Natural killer cell (primary cell): Measurements from ENCODE around the gene INPP5B. TPM values are rescaled to one million over a fixed set of nuclear protein-coding genes. Genes with fewer than 3 reads are reported as not detected.

Experiments used
- ATAC-seq, 3 donors: fragments of 150-1000 bp in 2 of 3; fragments of 200-7000 bp in 1 of 3; cut with Tn5 transposase; 1 replicate in 1 of 3; 2 replicates in 2 of 3; pipeline ENCODE4 v1.10.0; 2021; ENCODE audit warnings: mild to moderate bottlenecking in 2 of 3, moderate library complexity in 2 of 3
- DNase-seq, 2 donors: peaks; one replicate each; pipeline versions ENCODE4 v3.0.0 to v3.0.0-alpha.2; 2013 to 2021; ENCODE audit warnings: mixed read lengths in 1 of 2
- H3K27ac ChIP-seq: one replicate; pipeline ENCODE4 v1.5.1; 2013; ENCODE audit warnings: mild to moderate bottlenecking, low read length
- H3K27me3 ChIP-seq: one replicate; pipeline ENCODE4 v1.6.1; 2013; ENCODE audit warnings: low read length; ENCODE audit not compliant: control insufficient read depth, insufficient read depth
- H3K36me3 ChIP-seq: one replicate; pipeline ENCODE4 v1.6.1; 2013; ENCODE audit warnings: low read length; ENCODE audit not compliant: control insufficient read depth, insufficient read depth
- H3K4me1 ChIP-seq: one replicate; pipeline ENCODE4 v1.6.1; 2013; ENCODE audit warnings: low read length; ENCODE audit not compliant: control insufficient read depth, insufficient read depth
- H3K4me3 ChIP-seq: one replicate; pipeline ENCODE4 v1.5.1; 2013; ENCODE audit warnings: low read length
- H3K9me3 ChIP-seq: one replicate; pipeline ENCODE4 v1.6.1; 2013; ENCODE audit warnings: low read length; ENCODE audit not compliant: control insufficient read depth, insufficient read depth
- H3K27ac Mint-ChIP-seq, 2 donors: one replicate each; pipeline ENCODE4 v1.8.0; 2022; ENCODE audit warnings: mild to moderate bottlenecking in 2 of 2, mixed read lengths in 2 of 2, moderate library complexity in 1 of 2
- H3K27me3 Mint-ChIP-seq, 2 donors: one replicate each; pipeline ENCODE4 v1.8.0; 2022; ENCODE audit warnings: low read depth in 2 of 2, mixed read lengths in 2 of 2
- H3K36me3 Mint-ChIP-seq: one replicate; pipeline ENCODE4 v1.8.0; 2022; ENCODE audit warnings: mixed read lengths
- H3K4me1 Mint-ChIP-seq, 2 donors: one replicate each; pipeline ENCODE4 v1.8.0; 2022; ENCODE audit warnings: mixed read lengths in 2 of 2
- H3K4me3 Mint-ChIP-seq: one replicate; pipeline ENCODE4 v1.8.0; 2022; ENCODE audit warnings: mild to moderate bottlenecking, moderate library complexity, mixed read lengths
- H3K9me3 Mint-ChIP-seq, 2 donors: one replicate each; pipeline ENCODE4 v1.8.0; 2022; ENCODE audit warnings: mixed read lengths in 2 of 2
- CTCF ChIP-seq: fragments of 200-600 bp; IDR thresholded peaks from one replicate; pipeline ENCODE4 v1.8.0; 2022; ENCODE audit warnings: antibody characterized with exemption
- WGBS: methylation state at CpG from one replicate; pipeline ENCODE4 v1.1.7; 2013; ENCODE audit warnings: missing lambda C conversion rate; ENCODE audit not compliant: insufficient coverage; 5-methylcytosine and 5-hydroxymethylcytosine counted together
- intact Hi-C: fragments of 100-400 bp; cut with micrococcal nuclease; formaldehyde crosslinking; loops from one replicate; pipeline ENCODE4 v1.14.2; 2022
- total RNA-seq, 4 donors: library from RNA; stranded (reverse); fragments of 120-200 nt in 1 of 4; gene quantifications; one replicate each; pipeline versions ENCODE4 v1.2.3 to v1.2.4, GENCODE V29; 2013 to 2022

Gene INPP5B
- total RNA-seq, result 10 to 100 TPM; 34.0 to 66.2 (median 54.7) TPM
- total RNA-seq (2013), result 58.6 TPM

- intact Hi-C loops, result no loop called here
- H3K4me3 Mint-ChIP-seq, result peak within 1 kb of the TSS; percentile 92
- peak; percentile 54 to 76 for DNase-seq
Observed at GRCh38 chr1:37946703-37947360, at the start of gene INPP5B. INPP5B (minus strand) TSS chr1:37947053; CDS start chr1:37946308, 745 bp downstream.

GRCh38 chr1:37995751-37996345 lies 49.0 kb upstream of the INPP5B start:
- H3K4me1 ChIP-seq, result peaks cover 53% of the 10 kb centered on the region
- peak in 1 of 3 donors; percentile 61 for ATAC-seq
- TF ChIP-seq CTCF, result no peak
- H3K9me3 ChIP-seq, result no peaks in the 10 kb centered on the region
- peak overlapping the region; percentile 77 to 92 for H3K27ac Mint-ChIP-seq
- H3K36me3 Mint-ChIP-seq, result no peaks in the 10 kb centered on the region
- peak overlapping the region; percentile 35 for H3K4me3 Mint-ChIP-seq
- peaks cover 26% of the 10 kb centered on the region for H3K36me3 ChIP-seq
- no peaks in the 10 kb centered on the region for H3K27me3 ChIP-seq
- no peaks in the 10 kb centered on the region for H3K27me3 Mint-ChIP-seq
- H3K4me3 ChIP-seq, result peak overlapping the region; percentile 27
- no peak for DNase-seq
- peaks cover 52 to 54% of the 10 kb centered on the region in 2 donors for H3K4me1 Mint-ChIP-seq
- intact Hi-C loops, result no loop called here
- 41% methylated on average over 46 of the region's 46 CpGs for WGBS
- no peaks in the 10 kb centered on the region for H3K9me3 Mint-ChIP-seq
- H3K27ac ChIP-seq, result peak overlapping the region; percentile 8

More at GRCh38 chr1:37946703-37947360, at the start of gene INPP5B:
- Histone ChIP-seq H3K27ac (peak within 1 kb of the TSS; percentile 53), H3K9me3 (no peaks in the 10 kb centered on the region), H3K4me1 (peaks cover 20% of the 10 kb centered on the region), H3K27me3 (no peaks in the 10 kb centered on the region), H3K4me3 (peak within 1 kb of the TSS; percentile 51), H3K36me3 (no peaks in the 10 kb centered on the region)
- Mint-ChIP-seq H3K27ac (peak within 1 kb of the TSS; percentile 84 to 89), H3K4me1 (peaks cover 13 to 17% of the 10 kb centered on the region in 2 donors), H3K27me3 (no peaks in the 10 kb centered on the region), H3K36me3 (no peaks in the 10 kb centered on the region), H3K9me3 (no peaks in the 10 kb centered on the region)
- ATAC-seq, result peak; percentile 88 to 97 (median 95)
- TF ChIP-seq CTCF, result no peak
- WGBS, result 11% methylated on average over 11 of the region's 11 CpGs

- ATAC-seq (no peak), DNase-seq (peak in 1 of 2 donors; percentile 28)
- peaks cover 48 to 49% of the 10 kb centered on the region in 2 donors for H3K4me1 Mint-ChIP-seq
- Histone ChIP-seq H3K36me3 (peaks cover 26% of the 10 kb centered on the region), H3K4me3 (peak overlapping the region; percentile 6), H3K4me1 (peaks cover 51% of the 10 kb centered on the region), H3K27ac (peak overlapping the region; percentile 4), H3K9me3 (no peaks in the 10 kb centered on the region), H3K27me3 (no peaks in the 10 kb centered on the region)
- no peaks in the 10 kb centered on the region for H3K36me3 Mint-ChIP-seq
- peak overlapping the region; percentile 73 for H3K4me3 Mint-ChIP-seq
- no peaks in the 10 kb centered on the region for H3K9me3 Mint-ChIP-seq
- H3K27ac Mint-ChIP-seq, result peak overlapping the region; percentile 65 to 92
- H3K27me3 Mint-ChIP-seq, result no peaks in the 10 kb centered on the region
- TF ChIP-seq CTCF, result no peak
- intact Hi-C loops, result no loop called here
- WGBS, result 71% methylated on average over 11 of the region's 11 CpGs
Observed at GRCh38 chr1:37994886-37995566, 48.2 kb upstream of the INPP5B start.
